Ovary (tissue), 1 donor: ENCODE measurements around the gene PCDHA6.

Experiments
- EP300 ChIP-seq: sonication (generic); formaldehyde crosslinking; IDR thresholded peaks from one replicate; pipeline ENCODE4 v1.6.1; 2017; ENCODE audit warnings: antibody characterized with exemption
- POLR2A ChIP-seq: fragments of 450-650 bp; IDR thresholded peaks from one replicate; pipeline ENCODE4 v1.6.1; 2017; ENCODE audit warnings: antibody characterized with exemption, mild to moderate bottlenecking, moderate library complexity

DNA sequence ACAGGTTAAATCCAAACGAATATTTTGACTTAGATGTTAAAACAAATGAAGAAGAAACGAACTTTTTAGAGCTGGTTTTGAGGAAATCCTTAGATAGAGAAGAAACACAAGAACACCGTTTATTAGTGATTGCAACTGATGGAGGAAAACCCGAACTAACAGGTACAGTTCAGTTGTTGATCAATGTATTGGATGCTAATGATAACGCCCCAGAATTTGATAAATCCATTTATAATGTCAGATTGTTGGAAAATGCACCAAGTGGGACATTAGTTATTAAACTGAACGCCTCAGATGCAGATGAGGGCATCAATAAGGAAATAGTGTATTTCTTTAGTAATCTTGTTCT, 5.5 kb upstream of the PCDHA6 start:
- TF ChIP-seq POLR2A: no peak
- TF ChIP-seq EP300: no peak
